HG02938 (cell line): ENCODE data around the gene SYNM.
A peak's percentile ranks its signal among the peaks of the same experiment; 100 is the strongest.
"Not testable (repeated sequence)": the region's sequence is repeated elsewhere in the genome, so short reads cannot be mapped to it uniquely, and the experiment has no call there.

ENCODE experiments used
- ATAC-seq: cut with Tn5 transposase; IDR thresholded peaks from one replicate; pipeline ENCODE4 v1.9.1; 2021; ENCODE audit warnings: mild to moderate bottlenecking, moderate library complexity; ENCODE audit not compliant: unreplicated experiment

The SYNM gene, protein sequence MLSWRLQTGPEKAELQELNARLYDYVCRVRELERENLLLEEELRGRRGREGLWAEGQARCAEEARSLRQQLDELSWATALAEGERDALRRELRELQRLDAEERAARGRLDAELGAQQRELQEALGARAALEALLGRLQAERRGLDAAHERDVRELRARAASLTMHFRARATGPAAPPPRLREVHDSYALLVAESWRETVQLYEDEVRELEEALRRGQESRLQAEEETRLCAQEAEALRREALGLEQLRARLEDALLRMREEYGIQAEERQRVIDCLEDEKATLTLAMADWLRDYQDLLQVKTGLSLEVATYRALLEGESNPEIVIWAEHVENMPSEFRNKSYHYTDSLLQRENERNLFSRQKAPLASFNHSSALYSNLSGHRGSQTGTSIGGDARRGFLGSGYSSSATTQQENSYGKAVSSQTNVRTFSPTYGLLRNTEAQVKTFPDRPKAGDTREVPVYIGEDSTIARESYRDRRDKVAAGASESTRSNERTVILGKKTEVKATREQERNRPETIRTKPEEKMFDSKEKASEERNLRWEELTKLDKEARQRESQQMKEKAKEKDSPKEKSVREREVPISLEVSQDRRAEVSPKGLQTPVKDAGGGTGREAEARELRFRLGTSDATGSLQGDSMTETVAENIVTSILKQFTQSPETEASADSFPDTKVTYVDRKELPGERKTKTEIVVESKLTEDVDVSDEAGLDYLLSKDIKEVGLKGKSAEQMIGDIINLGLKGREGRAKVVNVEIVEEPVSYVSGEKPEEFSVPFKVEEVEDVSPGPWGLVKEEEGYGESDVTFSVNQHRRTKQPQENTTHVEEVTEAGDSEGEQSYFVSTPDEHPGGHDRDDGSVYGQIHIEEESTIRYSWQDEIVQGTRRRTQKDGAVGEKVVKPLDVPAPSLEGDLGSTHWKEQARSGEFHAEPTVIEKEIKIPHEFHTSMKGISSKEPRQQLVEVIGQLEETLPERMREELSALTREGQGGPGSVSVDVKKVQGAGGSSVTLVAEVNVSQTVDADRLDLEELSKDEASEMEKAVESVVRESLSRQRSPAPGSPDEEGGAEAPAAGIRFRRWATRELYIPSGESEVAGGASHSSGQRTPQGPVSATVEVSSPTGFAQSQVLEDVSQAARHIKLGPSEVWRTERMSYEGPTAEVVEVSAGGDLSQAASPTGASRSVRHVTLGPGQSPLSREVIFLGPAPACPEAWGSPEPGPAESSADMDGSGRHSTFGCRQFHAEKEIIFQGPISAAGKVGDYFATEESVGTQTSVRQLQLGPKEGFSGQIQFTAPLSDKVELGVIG (N-terminal part only)

DNA sequence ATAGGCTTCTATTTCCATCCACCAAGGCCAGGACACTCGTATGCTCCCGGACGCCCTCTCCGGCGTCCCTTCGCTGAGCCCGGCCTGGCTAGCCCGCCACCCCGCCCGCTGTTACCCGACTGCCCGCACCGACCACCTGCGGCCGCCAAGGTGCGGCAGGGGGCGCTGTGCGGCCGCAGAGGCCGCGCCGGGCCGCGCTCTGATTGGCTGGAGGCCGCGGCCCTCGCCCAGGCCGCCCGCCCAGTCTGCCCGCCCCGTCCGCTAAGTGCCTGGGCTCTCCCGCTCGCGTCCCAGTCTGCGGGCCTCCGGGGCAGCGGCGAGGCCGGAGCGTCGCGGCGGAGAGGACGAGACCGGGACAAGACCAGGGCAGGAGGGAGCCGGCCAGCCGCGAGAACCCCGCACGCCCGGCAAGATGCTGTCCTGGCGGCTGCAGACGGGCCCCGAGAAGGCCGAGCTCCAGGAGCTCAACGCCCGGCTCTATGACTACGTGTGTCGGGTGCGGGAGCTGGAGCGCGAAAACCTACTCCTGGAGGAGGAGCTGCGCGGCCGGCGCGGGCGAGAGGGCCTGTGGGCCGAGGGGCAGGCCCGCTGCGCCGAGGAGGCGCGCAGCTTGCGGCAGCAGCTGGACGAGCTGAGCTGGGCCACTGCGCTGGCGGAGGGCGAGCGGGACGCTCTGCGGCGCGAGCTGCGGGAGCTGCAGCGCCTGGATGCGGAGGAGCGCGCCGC lies at the start of gene SYNM:
Gene SYNM, plus strand, starts transcription at position 293 of the 726 bp plus-strand sequence. Its CDS starts 120 bp downstream, at position 413.
- peak; percentile 56 for ATAC-seq

DNA sequence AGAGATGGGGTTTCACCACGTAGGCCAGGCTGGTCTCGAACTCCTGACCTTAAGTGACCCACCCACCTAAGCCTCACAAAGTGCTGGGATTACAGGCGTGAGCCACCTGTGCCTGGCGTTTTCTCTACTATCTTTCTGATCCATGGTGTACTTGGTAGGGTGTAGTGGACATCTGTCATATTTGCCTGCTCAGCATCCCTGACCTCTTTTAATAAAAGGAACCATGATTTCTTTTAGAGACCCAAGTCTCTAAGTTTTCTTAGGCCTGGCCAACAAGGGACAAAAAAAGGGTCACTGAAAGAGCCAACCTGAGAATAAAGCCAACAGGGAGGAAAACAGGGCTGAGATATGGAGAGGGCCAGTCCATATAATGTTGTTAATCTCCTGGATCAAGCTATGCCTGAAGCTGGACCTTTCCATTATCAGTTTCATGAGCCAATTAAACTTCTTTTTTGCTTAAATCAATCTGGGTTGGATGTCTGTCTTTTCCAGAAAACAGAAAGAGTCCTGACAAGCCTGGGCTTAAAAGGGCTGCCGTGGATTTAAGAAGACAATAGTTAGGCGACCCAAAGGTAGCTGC lies 49.2 kb upstream of the SYNM start:
- ATAC-seq: no peak

DNA sequence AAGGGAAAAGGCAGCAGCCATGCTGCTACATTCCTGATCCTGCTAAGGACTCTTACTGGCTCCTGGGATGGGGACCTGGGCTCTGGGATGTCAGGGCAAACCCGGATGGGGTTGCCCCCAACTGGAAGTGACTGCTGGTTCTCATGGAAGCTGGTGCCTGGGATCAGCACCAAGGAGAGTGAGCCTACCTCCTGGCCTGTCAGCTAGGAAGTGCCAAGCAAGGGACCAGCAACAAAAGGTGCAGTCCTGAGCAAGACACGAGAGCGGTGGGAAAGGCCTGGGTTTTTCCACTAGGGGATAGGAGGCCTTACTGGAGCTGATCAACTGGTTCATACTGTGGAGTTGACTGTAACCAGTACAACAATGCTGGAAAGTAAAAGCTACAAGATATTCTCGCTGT lies 47.9 kb upstream of the SYNM start:
- ATAC-seq: no peak

DNA sequence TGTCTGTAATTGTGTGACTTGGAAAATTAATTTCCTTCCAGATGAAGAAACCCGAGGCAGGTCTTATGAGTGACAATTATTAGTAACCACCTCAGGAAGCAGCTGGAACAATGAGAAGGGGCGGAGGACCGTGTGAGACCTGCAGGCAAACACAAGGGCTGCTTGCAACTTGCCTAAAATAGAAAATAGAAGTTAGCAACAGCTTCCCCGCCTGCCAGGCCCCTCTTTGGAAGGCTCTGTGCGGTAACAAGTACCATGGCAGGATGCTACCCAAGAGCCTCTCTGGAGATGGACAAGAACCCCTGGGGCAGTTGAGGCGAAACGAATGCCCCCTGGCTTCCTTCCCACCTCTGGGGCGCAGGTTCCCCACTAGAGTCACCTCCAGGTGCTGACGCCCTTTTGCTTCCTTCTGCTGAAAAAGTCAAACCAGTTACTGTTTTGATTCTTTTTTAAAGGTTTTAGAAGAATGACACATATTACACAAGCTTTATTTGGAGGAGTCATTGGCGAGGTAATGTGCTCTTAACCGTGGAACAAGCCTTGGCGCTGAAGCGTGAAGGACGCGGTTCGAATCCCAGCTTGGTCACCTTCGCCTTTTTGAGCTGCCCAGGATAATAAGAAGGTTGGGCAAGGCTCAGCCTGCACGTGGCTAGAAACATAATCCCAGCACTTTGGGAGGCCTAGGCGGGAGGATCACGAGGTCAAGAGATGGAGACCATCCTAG lies 47.0 kb upstream of the SYNM start:
- ATAC-seq: no peak

DNA sequence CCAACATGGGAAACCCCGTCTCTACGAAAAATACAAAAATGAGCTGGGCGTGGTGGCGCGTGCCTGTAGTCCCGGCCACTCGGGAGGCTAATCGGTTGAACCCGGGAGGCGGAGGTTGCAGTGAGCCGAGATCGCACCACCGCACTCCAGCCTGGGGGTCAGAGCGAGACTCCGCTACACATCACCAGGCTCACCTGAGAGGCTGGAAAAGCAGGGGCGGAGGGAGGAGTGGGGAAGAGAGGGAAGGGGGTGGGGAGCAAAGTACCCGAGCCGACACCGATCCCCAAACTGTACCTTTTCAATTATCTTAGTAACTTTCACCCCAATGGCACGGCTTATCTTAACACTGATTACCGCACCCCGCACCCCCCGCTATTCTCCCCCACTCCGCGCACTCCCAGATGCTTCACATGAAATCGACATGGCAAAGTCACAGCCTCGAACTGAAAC lies 46.4 kb upstream of the SYNM start:
- ATAC-seq: no peak

DNA sequence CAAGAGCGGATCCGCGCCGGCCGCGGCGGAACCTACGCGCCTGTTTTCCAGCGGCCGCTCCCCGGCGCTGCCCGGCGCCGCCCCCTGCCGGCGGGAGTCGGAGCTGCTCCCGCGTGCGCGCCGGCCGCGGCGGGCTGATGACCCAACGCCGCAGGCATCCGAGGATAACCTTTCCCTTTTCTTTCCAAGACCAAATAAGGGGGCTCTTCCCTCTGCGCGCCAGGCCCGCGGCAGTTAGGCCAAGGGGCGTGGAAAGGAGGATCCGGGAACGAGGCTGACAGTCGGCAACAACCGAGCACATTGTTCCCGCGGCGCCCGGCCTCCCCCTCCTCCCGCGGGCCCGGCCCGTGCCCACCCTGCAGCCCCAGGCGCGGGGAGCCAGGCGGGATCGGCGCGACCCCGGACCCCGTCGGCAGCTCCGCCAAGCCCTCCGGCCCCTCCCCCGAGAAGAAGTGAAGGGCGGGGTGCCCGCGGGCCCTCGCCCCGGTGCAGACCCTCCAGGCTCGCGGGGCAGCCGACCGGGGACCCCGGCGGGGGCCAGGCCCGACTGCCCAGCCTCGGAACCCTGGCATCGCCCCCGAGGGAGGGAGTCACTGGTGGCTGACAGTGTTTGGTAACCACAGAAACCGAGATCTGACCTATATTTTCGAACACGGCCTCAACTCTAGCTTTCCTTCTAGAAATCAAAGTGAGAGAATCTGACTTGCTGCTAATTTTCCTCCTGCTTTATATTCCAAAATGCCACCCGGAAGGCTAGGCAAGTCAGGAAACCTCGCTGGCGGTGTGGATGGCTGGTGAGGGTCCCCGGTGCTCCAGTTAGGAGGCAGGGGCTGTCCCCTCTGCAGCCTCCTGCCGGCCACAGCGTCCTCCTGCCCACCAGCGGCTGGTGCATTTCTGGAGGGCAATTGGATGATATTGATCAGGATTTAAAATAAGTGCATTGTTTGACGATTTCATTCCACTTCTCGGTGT lies 45.6 kb upstream of the SYNM start:
- peak; percentile 49 for ATAC-seq

DNA sequence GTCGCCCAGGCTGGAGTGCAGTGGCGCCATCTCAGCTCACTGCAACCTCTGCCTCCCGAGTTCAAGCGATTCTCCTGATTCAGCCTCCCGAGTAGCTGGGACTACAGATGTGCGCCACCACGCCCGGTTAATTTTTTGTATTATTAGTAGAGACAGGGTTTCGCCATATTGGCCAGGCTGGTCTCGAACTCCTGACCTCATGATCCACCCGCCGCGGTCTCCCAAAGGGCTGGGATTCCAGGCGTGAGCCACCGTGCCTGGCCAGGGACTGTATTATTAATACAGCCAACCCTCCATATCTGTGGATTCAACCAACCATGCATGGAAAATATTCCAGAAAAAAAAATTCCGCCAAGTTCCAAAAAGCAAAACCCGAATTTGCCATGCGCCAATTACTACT lies 44.7 kb upstream of the SYNM start:
- not testable (repeated sequence) for ATAC-seq

DNA sequence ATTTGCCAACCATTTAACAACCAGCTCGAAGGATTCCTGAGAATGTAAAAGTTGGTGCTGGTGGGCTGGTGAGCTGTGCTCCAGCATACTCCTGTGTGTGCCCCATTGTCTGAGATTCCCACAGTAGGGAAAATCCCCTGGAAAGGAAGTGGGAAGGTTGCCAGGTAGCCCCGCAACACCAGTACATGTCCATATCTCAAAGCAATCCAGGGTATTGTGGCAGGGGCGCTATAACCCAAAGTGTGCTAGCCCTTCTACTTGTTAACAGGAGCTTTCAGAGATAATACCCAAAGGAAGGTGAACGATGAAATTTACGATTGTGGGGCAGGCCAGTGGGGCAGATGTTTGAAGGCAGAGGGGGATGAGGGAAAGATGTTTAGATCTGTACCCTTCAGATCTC lies 42.7 kb upstream of the SYNM start:
- no peak for ATAC-seq

DNA sequence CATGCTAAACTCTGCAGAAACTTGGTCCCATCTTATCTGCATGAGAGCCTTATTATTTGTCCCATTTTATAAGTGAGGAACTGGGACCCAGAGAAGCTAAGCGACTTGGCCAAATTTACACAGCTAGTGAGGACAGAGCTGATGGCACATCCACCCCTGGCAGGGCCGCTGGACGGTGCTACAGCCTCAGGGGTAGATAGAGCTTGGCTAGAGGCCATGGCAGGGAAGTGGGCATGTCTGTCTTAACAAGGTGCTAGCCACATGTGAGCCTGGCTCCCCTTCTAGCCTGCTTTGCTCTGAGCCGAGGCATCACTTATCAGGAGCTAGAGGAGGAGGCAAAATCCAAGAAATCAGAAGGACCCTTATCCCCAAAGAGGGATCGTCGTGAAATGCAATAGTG lies 36.7 kb upstream of the SYNM start:
- no peak for ATAC-seq

DNA sequence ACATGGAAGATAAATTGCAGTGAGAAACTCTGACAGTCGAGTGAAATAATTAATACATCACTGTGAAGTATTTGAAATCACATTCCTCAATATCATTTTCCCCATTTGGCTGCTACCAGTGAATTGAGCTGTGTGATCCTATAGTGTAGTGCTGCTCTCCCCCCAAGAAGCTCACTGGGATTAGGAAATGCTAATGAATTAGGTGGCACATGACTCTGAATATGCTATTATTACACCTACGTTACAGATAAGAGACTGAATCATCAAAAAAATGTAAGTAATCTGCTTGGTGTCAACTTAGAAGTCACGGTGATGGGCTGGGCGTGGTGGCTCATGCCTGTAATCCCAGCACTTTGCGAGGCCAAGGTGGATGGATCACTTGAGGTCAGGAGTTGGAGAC lies 34.7 kb upstream of the SYNM start:
- no peak for ATAC-seq

DNA sequence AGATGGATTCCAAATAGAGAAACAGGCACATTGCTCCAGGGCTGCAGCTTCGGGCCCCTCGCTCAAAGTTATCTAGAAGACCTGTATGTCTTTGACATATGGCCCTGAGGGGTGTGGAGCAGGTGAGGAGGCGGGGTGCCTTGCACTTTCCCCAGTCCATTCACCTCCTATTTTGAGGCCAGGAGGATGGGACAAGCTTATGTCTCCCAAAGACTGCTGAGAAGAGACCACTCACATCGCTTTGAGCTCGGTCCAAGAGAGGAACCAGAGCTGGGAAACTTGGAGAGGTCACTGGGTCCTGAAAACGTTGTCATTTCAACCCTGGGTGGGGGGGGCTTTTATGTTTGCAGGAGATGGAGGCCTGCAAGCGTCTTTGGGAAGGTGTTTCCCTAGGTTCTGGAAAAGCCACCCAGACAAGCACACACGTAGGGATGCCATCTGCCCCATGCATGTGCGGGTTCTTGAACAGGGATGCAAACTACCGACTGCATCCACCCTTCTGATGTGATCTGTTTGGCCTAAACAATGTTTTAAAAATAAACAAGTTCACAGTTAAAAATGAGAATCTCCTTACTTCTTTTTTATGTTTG lies 33.7 kb upstream of the SYNM start:
- no peak for ATAC-seq

DNA sequence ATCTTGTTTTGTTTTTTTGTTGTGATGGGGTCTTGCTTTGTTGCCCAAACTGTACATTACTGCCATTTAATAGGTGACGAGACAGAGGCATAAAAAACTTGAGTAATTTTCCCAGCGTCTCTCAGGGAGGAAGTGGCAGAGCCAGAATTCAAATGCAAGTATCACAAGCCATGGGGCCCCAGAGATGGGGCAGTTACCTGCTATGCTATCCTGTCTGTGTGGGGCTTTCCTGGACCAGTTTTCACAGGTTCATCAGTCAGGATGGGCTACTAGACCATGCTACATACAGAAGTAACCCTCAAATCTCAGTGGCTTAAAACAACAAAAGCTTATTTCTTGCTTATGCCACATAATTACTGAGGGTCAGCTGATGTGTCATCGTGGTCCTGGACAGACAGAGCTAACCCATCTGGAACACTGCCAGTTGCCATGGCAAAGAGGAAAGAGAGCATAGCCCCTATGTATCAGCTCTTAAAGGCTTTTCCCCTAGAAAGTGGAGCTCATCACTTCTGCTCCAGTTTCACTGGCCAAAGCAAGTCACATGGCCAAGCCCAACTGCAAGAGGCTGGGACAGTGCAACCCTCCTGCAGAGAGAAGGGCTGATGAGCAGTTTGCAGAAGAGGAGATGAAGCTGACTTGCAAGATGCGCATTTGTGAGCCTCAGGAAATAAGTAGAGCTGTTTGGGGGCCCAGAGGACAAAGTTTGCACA lies 31.7 kb upstream of the SYNM start:
- ATAC-seq: no peak

DNA sequence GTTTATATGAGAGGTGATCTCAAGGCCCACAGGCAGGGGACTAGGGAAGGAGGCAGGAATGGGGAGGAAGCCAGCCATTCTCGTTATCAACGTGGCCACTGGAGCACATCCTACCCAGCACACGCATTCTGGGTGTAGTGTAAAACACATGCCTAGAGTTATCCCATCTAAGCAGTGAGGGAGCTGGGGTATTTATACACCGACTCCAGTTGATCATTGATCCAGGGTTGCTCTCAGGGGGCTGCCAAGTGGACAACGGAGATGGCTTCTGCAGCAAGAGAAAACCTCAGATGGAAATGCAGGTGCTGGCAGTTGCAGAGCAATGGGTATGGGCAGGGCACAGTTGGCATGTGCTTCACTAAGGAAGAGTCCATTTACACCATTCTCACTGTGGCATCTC lies 30.4 kb upstream of the SYNM start:
- no peak for ATAC-seq

DNA sequence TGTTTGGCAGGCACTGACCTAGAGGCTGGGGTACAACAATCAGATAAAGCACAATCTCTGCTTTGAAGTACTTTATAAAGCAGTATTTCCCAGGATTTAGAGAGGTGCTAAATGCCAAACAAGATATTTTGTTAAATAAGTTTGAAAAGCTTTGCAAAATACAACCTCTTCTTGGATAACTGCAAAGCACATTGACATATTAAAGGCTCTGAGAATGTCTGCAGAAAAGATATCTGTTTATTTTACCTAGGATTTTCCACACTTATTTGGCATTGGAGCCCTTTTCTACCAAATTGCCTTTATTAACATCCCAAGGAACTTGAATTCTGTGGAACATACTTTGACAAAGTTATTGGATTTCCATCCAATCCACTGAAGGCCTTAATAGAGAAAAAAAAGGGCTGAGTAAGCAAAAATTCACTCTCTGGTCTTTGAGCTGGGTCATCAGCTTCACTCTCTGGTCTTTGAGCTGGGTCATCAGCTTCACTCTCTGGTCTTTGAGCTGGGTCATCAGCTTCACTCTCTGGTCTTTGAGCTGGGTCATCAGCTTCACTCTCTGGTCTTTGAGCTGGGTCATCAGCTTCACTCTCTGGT lies 29.7 kb upstream of the SYNM start:
- not testable (repeated sequence) for ATAC-seq

DNA sequence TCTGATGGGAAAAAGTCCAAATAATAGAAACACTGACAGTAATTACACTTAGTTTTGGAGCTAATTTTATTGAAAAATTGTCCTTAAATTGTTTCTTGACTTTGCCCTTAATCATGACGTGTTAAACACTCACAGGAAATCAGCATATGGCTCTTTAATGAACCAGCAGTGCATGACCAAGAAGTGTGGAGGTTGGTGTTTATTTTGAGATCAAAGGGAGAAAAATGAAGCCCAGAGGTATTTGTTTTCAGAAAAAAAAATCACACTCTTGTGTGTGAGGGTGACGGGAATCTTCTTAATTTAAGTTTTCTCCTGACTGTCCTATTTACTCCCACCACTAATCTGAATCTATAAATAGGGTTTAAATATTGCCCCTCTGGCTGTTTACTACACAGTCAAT lies 28.8 kb upstream of the SYNM start:
- ATAC-seq: peak; percentile 32

DNA sequence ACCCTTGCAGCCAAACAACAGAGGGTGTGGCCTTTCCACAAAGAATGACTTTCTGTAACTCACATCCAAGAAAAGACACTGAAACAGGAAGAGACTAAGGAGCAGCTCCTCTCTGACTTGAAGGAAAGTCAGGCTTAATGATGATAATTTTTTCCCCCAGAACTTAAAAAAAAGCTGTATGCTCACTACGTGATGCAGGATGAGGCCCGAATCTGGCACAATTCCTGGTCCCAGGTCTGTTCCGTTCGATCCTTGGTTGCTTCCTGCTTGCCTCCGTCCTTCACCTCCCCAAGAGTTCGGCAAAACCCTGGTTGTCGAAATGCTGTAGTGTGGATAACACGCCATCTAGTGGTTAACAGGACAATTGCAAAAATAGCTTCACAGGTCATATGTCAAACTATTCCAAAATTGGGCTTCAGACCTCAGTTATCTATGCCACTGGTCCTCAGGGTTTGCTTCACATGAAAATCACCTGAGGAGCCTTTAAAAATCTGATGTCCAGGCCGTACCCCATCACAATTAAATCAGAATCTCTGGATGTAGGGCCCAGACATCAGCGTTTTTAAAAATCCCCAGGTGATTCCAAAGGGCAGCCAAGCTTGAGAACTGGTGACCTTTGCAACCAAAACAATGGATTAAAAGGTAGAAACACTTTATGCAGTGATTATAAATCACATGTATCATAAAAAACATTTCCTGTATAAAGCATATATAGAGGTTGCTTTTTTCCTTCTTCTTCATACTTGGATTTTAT lies 28.1 kb upstream of the SYNM start:
- peak; percentile 84 for ATAC-seq
